Lung (tissue), 12 donors: Measurements from ENCODE around the gene SPAG9. TPM values are rescaled to one million over a fixed set of nuclear protein-coding genes. Genes with fewer than 3 reads are reported as not detected.

Experiments used
- ATAC-seq: fragments of 200-7000 bp; cut with Tn5 transposase; one replicate; pipeline ENCODE4 v1.9.1; 2020; ENCODE audit warnings: moderate number of reproducible peaks; ENCODE audit not compliant: insufficient read depth, low FRiP score
- DNase-seq, 3 donors: peaks; one replicate each; pipeline ENCODE4 v3.0.0-alpha.2; 2013 to 2017
- H3K27ac ChIP-seq, 2 donors: one replicate each; pipeline ENCODE4 v1.5.1; 2013; ENCODE audit warnings: mild to moderate bottlenecking in 2 of 2, moderate library complexity in 2 of 2, control low read depth in 1 of 2, inconsistent platforms in 1 of 2, low read depth in 1 of 2, low read length in 1 of 2
- H3K27me3 ChIP-seq, 3 donors: one replicate each; pipeline ENCODE4 v1.5.1; 2013; ENCODE audit warnings: low read length in 2 of 3; ENCODE audit not compliant: control insufficient read depth in 3 of 3, insufficient read depth in 3 of 3
- H3K36me3 ChIP-seq, 4 donors: one replicate each; pipeline ENCODE4 v1.5.1; 2013; ENCODE audit warnings: low read length in 4 of 4, mild to moderate bottlenecking in 1 of 4, moderate library complexity in 1 of 4; ENCODE audit not compliant: control insufficient read depth in 4 of 4, insufficient read depth in 4 of 4
- H3K4me1 ChIP-seq, 5 donors: one replicate each; pipeline ENCODE4 v1.5.1; 2013; ENCODE audit warnings: low read length in 5 of 5, mild to moderate bottlenecking in 2 of 5, moderate library complexity in 1 of 5; ENCODE audit not compliant: control insufficient read depth in 5 of 5, insufficient read depth in 5 of 5
- H3K4me3 ChIP-seq: one replicate; pipeline ENCODE4 v1.5.1; 2013; ENCODE audit warnings: mild to moderate bottlenecking, control low read depth, moderate library complexity
- H3K9ac ChIP-seq, 2 donors: one replicate each; pipeline ENCODE4 v1.5.1; 2013; ENCODE audit warnings: low read length in 2 of 2, control low read depth in 1 of 2; ENCODE audit not compliant: insufficient read depth in 1 of 2
- H3K9me3 ChIP-seq, 4 donors: one replicate each; pipeline ENCODE4 v1.5.1; 2013; ENCODE audit warnings: low read length in 3 of 4, mild to moderate bottlenecking in 1 of 4, moderate library complexity in 1 of 4; ENCODE audit not compliant: control insufficient read depth in 4 of 4, insufficient read depth in 3 of 4
- CTCF ChIP-seq: IDR thresholded peaks from 2 replicates; pipeline ENCODE4 v1.5.1; 2012; ENCODE audit warnings: mild to moderate bottlenecking; ENCODE audit errors: control extremely low read depth, extremely low read depth
- WGBS, 2 donors: extraction: QIAGEN DNeasy Blood & Tissue Kit; methylation state at CpG; one replicate each; pipeline ENCODE4 v1.1.7; 2013; 5-methylcytosine and 5-hydroxymethylcytosine counted together
- polyA plus RNA-seq, 2 donors: library from polyadenylated mRNA; stranded (reverse); fragments of 200-250 nt; gene quantifications; one replicate each; pipeline ENCODE4 v1.2.1, GENCODE V29; 2013
- total RNA-seq, 2 donors: library from RNA; depleted of rRNA in 1 of 2; stranded (reverse); fragments of >200 nt in 1 of 2; gene quantifications; one replicate each; pipeline ENCODE4 v1.2.1, GENCODE V29; 2014 to 2021
- donor health status: control.
- donor health status: control.
- donor health status: Bipolar disorder and iron deficiency.
- donor health status: healthy.
- donor health status: DM: yes; HTN: yes; CAD: no.

SPAG9 gene
- total and polyA plus RNA-seq, 4 donors, result 37.2 to 174 (median 75.2) TPM

- peaks cover 31 to 53% (median 42%) of the 10 kb centered on the region in 4 donors for H3K36me3 ChIP-seq
- no peaks in the 10 kb centered on the region for H3K4me1 ChIP-seq
- 94 to 95% methylated on average over 3 of the region's 3 CpGs for WGBS, 2 donors
- H3K27ac ChIP-seq, result no peak overlapping the region
- TF ChIP-seq CTCF, result no peak
- H3K9me3 ChIP-seq, result no peaks in the 10 kb centered on the region
- no peak overlapping the region for H3K9ac ChIP-seq
- H3K4me3 ChIP-seq, result no peak overlapping the region
- no peaks in the 10 kb centered on the region for H3K27me3 ChIP-seq
- no peak for DNase-seq
- ATAC-seq, result no peak
Measured at GRCh38 chr17:50989149-50989548, 131.5 kb downstream of the SPAG9 start.

GRCh38 chr17:50988427-50988826, 132.2 kb downstream of the SPAG9 start:
- H3K27ac ChIP-seq, result no peak overlapping the region
- H3K4me1 ChIP-seq, result no peaks in the 10 kb centered on the region
- H3K9ac ChIP-seq, result no peak overlapping the region
- no peak for DNase-seq
- peaks cover 27 to 52% (median 40%) of the 10 kb centered on the region in 4 donors for H3K36me3 ChIP-seq
- H3K27me3 ChIP-seq, result no peaks in the 10 kb centered on the region
- 95 to 98% methylated on average over 5 of the region's 5 CpGs for WGBS, 2 donors
- TF ChIP-seq CTCF, result no peak
- no peaks in the 10 kb centered on the region for H3K9me3 ChIP-seq
- ATAC-seq, result no peak
- no peak overlapping the region for H3K4me3 ChIP-seq

- WGBS, 2 donors, result 88 to 95% methylated on average over 1 of the region's 1 CpG
- Histone ChIP-seq H3K27me3 (no peaks in the 10 kb centered on the region), H3K9me3 (no peaks in the 10 kb centered on the region), H3K4me3 (no peak overlapping the region), H3K9ac (no peak overlapping the region), H3K4me1 (no peaks in the 10 kb centered on the region), H3K36me3 (peaks cover 20 to 50% (median 40%) of the 10 kb centered on the region in 4 donors), H3K27ac (no peak overlapping the region)
- no peak for ATAC-seq
- TF ChIP-seq CTCF, result no peak
- no peak for DNase-seq
Measured at GRCh38 chr17:50986989-50987660, 133.5 kb downstream of the SPAG9 start.

- Histone ChIP-seq H3K4me1 (peaks cover 0 to 3% (median 0%) of the 10 kb centered on the region in 5 donors), H3K27me3 (no peaks in the 10 kb centered on the region), H3K4me3 (no peak overlapping the region), H3K27ac (no peak overlapping the region), H3K36me3 (peaks cover 24 to 42% (median 38%) of the 10 kb centered on the region in 4 donors), H3K9ac (no peak overlapping the region), H3K9me3 (no peaks in the 10 kb centered on the region)
- TF ChIP-seq CTCF, result no peak
- DNase-seq, result no peak
- no peak for ATAC-seq
Measured at GRCh38 chr17:50981279-50981678, 139.4 kb downstream of the SPAG9 start.
